GM13976 (cell line): ENCODE results near the gene CASQ1.

Experiments used
- DNase-seq: peaks from one replicate; pipeline ENCODE4 v3.0.0; 2012; ENCODE audit warnings: low spot score
- in situ Hi-C: fragments of 300-500 bp; cut with MboI; formaldehyde crosslinking; loops from one replicate; pipeline ENCODE4 v1.12.0; 2022; ENCODE audit warnings: low sequenced_read_pairs, mixed read lengths, inconsistent platforms; ENCODE audit not compliant: unreplicated experiment
- TF ChIP-seq, protein P1 (sequence below): IDR thresholded peaks from 2 replicates; pipeline ENCODE4 v1.5.1; 2012; ENCODE audit warnings: borderline replicate concordance, mild to moderate bottlenecking; ENCODE audit not compliant: insufficient read depth; ENCODE audit errors: extremely low read depth, missing control alignments, control extremely low read depth

Gene CASQ1

DNA sequence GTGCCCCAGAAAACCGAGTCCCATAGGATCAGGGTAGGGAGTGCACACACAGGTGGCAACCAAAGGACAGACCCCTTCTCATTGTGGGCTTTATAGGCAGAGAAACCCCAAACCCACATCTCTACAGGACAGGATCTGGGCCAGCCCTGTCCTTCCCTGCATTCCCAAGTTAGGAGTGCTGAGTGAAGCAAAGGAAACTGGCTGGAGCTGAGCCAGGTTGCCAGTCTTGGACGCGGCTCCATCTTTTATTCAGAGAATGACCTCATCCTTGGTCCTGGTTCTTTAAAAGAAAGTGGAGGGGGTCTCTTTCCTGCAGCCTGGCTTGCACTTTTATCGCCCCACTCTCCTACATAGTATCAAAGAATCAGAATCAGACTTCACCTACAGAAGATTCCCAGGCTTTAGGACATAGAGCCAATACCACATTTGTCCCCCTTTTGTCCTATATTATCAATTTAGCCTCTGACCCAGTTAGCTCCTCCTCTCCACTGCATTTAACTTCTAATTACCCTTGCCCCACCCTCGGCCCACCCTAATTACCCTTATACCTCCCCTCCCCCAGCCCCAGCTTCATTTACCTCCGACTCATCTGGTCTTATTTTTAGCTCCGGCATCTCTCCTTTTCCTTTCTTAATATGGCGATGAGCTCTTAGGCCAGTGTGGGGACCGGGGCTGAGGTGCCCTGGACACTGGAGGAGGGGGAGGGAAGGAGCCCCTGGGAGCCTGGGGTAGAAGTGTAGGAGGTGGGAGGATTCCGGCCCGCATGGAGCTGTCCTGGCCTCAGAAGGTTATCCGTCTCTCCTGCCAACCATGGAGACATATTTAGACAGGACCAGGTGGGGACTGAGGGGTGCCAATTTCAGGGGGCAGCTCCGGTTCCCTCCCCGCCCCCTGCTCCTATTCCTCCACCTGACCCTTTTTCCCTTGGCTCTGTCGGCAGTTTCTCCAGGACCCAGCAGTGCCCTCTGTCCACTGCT, at the start of gene CASQ1:
TSS of gene CASQ1 (plus strand) at position 927 of the 977 bp plus-strand sequence. CDS start 177 bp downstream, outside the sequence.
- no peak for DNase-seq
- in situ Hi-C loops, result loop anchor here (10.0 kb wide), 1 partner anchor 185 kb away; no protein-coding TSS in a partner anchor
- TF ChIP-seq, protein P1, sequence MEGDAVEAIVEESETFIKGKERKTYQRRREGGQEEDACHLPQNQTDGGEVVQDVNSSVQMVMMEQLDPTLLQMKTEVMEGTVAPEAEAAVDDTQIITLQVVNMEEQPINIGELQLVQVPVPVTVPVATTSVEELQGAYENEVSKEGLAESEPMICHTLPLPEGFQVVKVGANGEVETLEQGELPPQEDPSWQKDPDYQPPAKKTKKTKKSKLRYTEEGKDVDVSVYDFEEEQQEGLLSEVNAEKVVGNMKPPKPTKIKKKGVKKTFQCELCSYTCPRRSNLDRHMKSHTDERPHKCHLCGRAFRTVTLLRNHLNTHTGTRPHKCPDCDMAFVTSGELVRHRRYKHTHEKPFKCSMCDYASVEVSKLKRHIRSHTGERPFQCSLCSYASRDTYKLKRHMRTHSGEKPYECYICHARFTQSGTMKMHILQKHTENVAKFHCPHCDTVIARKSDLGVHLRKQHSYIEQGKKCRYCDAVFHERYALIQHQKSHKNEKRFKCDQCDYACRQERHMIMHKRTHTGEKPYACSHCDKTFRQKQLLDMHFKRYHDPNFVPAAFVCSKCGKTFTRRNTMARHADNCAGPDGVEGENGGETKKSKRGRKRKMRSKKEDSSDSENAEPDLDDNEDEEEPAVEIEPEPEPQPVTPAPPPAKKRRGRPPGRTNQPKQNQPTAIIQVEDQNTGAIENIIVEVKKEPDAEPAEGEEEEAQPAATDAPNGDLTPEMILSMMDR, result no peak

DNA sequence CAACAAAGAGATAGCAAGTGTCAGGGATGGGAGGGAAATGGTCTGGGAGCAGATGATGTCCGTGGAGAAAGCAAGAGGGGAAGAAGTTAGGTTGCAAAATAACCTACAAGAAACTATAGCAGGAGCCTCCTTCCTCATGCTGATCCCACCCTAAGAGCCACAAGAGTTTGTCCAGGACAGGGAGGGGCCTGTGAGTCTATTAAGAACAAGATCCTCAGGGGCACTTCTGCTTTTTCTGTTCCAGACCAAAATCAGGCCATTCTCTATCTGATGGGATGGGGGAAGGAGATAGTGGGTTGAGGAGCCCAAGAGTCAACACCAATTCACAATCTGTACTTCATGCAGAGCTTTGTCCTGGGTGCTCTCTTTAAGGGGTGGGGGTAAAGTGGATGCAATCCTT, 46.7 kb upstream of the CASQ1 start:
- DNase-seq, result no peak
- in situ Hi-C loops, result no loop called here
- TF ChIP-seq, protein P1, result no peak

DNA sequence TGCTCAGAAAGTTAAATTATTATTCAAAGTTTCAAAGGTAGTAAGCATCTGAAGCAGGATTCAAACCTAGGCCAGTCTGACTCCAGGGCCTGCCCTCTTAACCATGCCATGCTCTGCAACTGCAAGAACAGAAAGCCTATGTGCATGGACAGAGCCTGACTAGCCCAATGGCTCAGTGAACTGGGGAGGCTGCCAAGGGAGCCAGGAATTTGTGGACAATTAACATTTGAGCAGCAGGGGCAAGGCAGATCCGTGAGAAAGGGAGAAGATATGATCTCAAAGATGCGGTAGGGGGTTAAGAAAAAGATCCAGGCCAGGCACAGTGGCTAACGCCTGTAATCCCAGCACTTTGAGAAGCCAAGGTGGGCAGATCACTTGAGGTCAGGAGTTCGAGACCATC, 45.5 kb upstream of the CASQ1 start:
- TF ChIP-seq, protein P1, result no peak
- DNase-seq, result no peak
- in situ Hi-C loops, result no loop called here

DNA sequence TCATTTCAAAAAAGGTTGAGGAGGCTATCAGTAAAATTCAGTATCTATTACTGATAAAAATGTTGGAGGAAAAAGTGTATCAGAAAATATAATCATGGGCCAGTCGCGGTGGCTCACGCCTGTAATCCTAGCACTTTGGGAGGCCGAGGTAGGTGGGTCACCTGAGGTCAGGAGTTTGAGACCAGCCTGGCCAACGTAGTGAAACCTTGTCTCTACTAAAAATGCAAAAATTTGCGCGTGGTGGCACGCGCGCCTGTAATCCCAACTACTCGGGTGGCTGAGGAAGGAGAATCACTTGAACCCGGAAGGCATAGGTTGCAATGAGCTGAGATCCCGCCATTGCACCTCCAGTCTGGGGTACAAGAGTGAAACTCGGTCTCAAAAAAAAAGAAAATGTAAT, 44.3 kb upstream of the CASQ1 start:
- DNase-seq, result no peak
- TF ChIP-seq, protein P1, result no peak
- in situ Hi-C loops, result no loop called here

DNA sequence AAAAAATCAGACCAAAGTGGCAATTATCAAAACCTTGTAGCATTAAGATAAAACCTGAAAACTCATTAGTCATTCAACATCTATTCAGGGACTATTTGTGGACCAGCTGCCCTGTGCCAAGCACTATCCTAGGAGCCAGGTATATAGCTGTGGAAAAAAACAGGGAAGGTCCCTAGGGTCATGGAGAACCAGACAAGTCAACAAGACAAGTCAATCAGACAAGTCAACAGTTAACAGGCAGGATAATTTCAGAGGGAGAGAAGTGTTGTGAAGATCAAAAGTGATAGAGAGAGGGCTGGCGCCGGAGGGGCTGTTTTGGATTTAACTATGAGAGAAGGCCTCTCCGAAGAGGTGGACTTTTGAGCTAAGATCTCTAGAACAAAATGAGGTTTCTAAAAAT, 42.3 kb upstream of the CASQ1 start:
- in situ Hi-C loops, result no loop called here
- no peak for DNase-seq
- TF ChIP-seq, protein P1, result no peak

DNA sequence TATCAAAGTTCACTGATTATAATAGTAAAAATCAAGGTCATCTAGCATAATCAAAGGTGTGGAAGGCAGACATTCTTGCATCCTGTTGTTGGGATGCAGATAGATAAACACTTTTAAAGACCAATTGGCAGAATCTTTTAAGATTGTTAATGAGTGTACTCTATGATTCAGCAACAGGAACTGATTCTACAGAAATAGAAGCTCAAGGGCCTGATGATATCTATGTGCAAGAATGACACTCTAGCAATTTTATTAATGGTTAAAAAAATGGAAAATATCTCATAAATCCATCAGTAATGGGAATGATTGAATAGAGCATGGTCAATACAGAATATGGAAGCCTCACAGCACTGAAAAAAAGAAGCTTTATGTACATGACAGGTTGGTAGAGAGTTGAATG, 41.1 kb upstream of the CASQ1 start:
- DNase-seq, result no peak
- in situ Hi-C loops, result no loop called here

More for the DNA sequence above, 41.1 kb upstream of the CASQ1 start:
- TF ChIP-seq, protein P1, result no peak
